Osteocyte (in vitro differentiated cells): ENCODE results near the gene NHLRC2. TPM values are rescaled to one million over a fixed set of nuclear protein-coding genes. Genes with fewer than 3 reads are reported as not detected.

Experiments
- DNase-seq: peaks from one replicate; pipeline ENCODE4 v3.0.0; 2021; ENCODE audit warnings: mixed read lengths; ENCODE audit not compliant: unreplicated experiment; ENCODE audit errors: extremely low spot score
- H3K27ac Mint-ChIP-seq: one replicate; pipeline ENCODE4 v1.8.0; 2021; ENCODE audit warnings: mild to moderate bottlenecking, mixed read lengths; ENCODE audit not compliant: unreplicated experiment
- H3K27me3 Mint-ChIP-seq: one replicate; pipeline ENCODE4 v1.8.0; 2021; ENCODE audit warnings: mixed read lengths; ENCODE audit not compliant: unreplicated experiment
- H3K36me3 Mint-ChIP-seq: one replicate; pipeline ENCODE4 v1.8.0; 2021; ENCODE audit warnings: mixed read lengths; ENCODE audit not compliant: unreplicated experiment
- H3K4me1 Mint-ChIP-seq: one replicate; pipeline ENCODE4 v1.8.0; 2021; ENCODE audit warnings: mixed read lengths; ENCODE audit not compliant: unreplicated experiment
- H3K4me3 Mint-ChIP-seq: one replicate; pipeline ENCODE4 v1.8.0; 2021; ENCODE audit warnings: mild to moderate bottlenecking, moderate library complexity, mixed read lengths; ENCODE audit not compliant: unreplicated experiment
- H3K9me3 Mint-ChIP-seq: one replicate; pipeline ENCODE4 v1.8.0; 2021; ENCODE audit warnings: mixed read lengths; ENCODE audit not compliant: unreplicated experiment
- total RNA-seq: library from RNA; stranded (reverse); gene quantifications from 2 replicates; pipeline ENCODE4 v1.2.1, GENCODE V29; 2021
- TF ChIP-seq, protein P1 (sequence below): fragments of 200-600 bp; sonication (generic); IDR thresholded peaks from 2 replicates; pipeline ENCODE4 v1.5.0; 2021; ENCODE audit warnings: antibody characterized with exemption, mild to moderate bottlenecking, moderate library complexity

NHLRC2 gene
- total RNA-seq, 1 donor from 2014 or later: 39.3 TPM

DNA sequence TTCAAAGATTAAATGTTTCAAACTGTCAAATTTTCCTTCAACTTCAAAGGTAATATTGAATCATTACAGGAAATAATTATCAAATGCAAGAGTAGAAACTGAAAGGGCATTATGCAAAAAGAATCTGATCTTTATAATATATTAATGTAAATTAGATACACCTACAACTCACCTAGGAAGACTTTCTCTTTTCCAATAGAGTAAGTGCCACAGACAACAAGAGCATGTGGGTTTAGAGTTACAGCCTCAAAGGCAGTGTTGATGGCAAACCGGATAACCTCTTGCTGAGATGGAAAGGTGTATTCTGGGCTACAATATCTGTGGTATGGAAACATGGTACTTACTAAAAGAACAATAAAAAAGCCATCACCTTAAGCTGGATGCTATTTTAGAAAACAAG, 12.3 kb upstream of the NHLRC2 start:
- no peak overlapping the region for H3K4me3 Mint-ChIP-seq
- no peak overlapping the region for H3K27ac Mint-ChIP-seq
- H3K36me3 Mint-ChIP-seq: peaks cover 30% of the 10 kb centered on the region
- no peaks in the 10 kb centered on the region for H3K27me3 Mint-ChIP-seq
- TF ChIP-seq, protein P1, sequence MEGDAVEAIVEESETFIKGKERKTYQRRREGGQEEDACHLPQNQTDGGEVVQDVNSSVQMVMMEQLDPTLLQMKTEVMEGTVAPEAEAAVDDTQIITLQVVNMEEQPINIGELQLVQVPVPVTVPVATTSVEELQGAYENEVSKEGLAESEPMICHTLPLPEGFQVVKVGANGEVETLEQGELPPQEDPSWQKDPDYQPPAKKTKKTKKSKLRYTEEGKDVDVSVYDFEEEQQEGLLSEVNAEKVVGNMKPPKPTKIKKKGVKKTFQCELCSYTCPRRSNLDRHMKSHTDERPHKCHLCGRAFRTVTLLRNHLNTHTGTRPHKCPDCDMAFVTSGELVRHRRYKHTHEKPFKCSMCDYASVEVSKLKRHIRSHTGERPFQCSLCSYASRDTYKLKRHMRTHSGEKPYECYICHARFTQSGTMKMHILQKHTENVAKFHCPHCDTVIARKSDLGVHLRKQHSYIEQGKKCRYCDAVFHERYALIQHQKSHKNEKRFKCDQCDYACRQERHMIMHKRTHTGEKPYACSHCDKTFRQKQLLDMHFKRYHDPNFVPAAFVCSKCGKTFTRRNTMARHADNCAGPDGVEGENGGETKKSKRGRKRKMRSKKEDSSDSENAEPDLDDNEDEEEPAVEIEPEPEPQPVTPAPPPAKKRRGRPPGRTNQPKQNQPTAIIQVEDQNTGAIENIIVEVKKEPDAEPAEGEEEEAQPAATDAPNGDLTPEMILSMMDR: no peak
- DNase-seq: no peak
- H3K4me1 Mint-ChIP-seq: no peaks in the 10 kb centered on the region
- H3K9me3 Mint-ChIP-seq: no peaks in the 10 kb centered on the region

DNA sequence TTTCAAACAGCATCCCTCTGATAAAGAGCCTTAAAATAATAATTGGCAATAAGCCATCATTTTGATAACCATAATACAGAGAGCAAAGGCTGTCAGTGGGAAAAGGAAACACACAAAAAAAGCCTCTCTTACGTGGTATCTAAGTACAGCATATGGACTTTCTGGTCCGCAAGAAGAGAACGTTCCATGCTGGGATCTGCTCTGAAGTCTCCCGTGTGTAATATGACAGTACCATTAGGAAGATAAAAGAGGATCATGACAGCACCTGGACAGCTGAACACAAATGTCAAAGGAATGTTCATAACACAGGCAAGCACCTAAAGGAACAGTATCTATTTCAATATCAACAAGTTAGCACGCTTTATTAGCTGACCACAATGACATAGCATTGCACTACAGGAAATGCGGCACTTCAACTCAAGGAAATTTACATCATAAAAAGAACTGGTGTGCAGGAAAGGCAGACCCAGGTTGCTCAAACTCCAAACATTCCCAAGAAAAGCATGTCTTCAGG, 10.4 kb upstream of the NHLRC2 start:
- no peaks in the 10 kb centered on the region for H3K9me3 Mint-ChIP-seq
- TF ChIP-seq, protein P1: no peak
- H3K4me3 Mint-ChIP-seq: no peak overlapping the region

DNA sequence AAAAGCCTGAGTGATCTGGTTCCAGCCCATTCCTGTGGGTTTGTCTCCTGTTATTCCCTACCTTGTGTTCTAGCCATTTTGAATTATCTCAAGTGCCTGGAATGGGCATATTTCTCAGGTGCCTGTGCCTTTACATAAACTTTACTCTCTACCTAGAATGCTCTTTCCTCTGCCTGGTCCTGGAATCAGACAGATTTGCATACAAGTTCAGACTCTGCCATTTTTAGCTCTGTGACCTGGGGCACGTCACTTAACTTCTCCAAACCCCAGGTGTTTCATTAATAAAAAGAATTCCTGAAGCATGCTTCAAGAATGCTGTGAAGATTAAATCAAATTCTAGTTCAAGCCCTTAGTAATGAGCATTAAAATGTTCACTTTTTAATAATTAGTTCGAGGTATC, 8.4 kb upstream of the NHLRC2 start:
- TF ChIP-seq, protein P1: no peak
- Mint-ChIP-seq H3K36me3 (peaks cover 33% of the 10 kb centered on the region), H3K27ac (no peak overlapping the region), H3K4me1 (peaks cover 6% of the 10 kb centered on the region), H3K27me3 (no peaks in the 10 kb centered on the region), H3K4me3 (no peak overlapping the region), H3K9me3 (no peaks in the 10 kb centered on the region)
- DNase-seq: no peak

More for the DNA sequence above, 10.4 kb upstream of the NHLRC2 start:
- peaks cover 31% of the 10 kb centered on the region for H3K36me3 Mint-ChIP-seq
- no peak for DNase-seq
- no peaks in the 10 kb centered on the region for H3K4me1 Mint-ChIP-seq
- no peaks in the 10 kb centered on the region for H3K27me3 Mint-ChIP-seq
- H3K27ac Mint-ChIP-seq: no peak overlapping the region

DNA sequence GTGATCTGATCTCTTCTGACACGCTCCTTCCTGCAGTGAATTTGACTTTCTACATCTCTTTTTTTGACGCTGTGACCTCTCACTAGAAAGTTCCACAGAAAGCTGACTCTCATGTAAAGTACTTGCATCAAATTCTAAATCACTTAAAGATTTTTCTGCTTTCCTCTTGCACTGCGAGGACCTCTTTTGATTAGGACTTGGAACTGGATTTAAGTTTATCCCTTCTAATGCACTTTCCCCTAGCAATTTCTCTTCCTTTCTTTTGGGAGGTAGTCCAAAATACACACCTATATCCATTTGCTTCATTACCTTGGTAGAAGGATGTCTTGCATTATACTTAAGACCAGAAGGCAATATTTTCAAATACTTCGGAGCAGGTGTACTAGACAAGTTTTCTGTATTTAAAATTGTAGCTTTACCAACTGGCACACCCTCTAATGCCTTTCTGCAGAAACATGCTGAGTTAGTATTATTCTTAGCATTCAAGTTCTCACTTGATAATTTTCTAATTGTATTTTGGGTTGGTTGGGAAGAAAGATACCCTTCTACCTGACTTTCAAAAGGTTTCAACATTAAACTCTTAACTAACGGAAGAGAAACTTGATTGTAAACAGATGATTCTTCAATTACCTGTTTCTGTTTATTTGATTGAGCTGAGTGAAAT, 5.2 kb upstream of the NHLRC2 start:
- no peak for DNase-seq
- Mint-ChIP-seq H3K27ac (no peak overlapping the region), H3K36me3 (peaks cover 26% of the 10 kb centered on the region), H3K9me3 (no peaks in the 10 kb centered on the region), H3K4me1 (peaks cover 20% of the 10 kb centered on the region), H3K27me3 (no peaks in the 10 kb centered on the region), H3K4me3 (no peak overlapping the region)
- TF ChIP-seq, protein P1: no peak

DNA sequence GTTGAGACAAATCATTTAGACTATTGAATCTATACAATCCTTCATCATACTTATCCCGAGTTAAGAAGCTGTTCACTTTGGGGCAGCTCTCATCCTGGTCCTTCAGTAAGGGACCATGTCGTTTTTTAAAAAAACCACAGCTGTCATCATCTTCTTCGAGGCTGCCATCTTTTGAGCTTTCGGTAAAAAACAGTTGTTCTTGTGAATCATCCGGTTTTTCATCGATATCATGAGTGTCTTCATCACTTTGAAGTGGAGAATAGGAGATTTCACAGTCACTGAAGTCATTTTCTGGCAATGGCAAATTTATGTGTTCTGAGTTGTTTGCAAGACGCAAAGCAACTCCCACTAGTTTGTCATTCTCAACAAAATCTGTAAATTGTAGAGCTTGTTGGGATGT, 4.5 kb upstream of the NHLRC2 start:
- TF ChIP-seq, protein P1: no peak
- DNase-seq: no peak
- Mint-ChIP-seq H3K9me3 (no peaks in the 10 kb centered on the region), H3K4me1 (peaks cover 20% of the 10 kb centered on the region), H3K4me3 (no peak overlapping the region), H3K36me3 (peaks cover 22% of the 10 kb centered on the region), H3K27me3 (no peaks in the 10 kb centered on the region), H3K27ac (no peak overlapping the region)
